ENCODE data around the gene IFNB1.

Gene IFNB1

DNA sequence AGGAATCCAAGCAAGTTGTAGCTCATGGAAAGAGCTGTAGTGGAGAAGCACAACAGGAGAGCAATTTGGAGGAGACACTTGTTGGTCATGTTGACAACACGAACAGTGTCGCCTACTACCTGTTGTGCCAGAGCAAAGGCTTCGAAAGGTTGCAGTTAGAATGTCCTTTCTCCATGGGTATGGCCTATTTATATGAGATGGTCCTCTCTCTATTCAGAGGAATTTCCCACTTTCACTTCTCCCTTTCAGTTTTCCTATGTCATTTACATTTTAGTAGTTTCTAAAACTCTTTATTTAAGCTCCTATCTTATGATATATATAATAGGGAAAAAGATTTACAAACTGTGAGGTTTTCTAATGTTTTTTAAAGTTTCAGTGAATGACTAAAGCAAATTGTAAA lies at the start of gene IFNB1:
IFNB1 (minus strand) TSS at position 162 of the 400 bp plus-strand sequence; CDS start at position 89, 73 bp downstream.
- Histone ChIP-seq H3K4me1 (ENCODE audit: control insufficient read depth, insufficient read depth, low read length) (no peaks in the 10 kb centered on the region), H3K9ac (ENCODE audit: low read depth, low read length) (no peak within 1 kb of the TSS), H3K4me3 (ENCODE audit: low read depth, low read length) (no peak within 1 kb of the TSS), H3K9me3 (ENCODE audit: control insufficient read depth, insufficient read depth, low read length) (no peaks in the 10 kb centered on the region), H3K27me3 (ENCODE audit: control insufficient read depth, insufficient read depth, low read length) (no peaks in the 10 kb centered on the region), H3K36me3 (ENCODE audit: control insufficient read depth, insufficient read depth, low read length) (no peaks in the 10 kb centered on the region)

DNA sequence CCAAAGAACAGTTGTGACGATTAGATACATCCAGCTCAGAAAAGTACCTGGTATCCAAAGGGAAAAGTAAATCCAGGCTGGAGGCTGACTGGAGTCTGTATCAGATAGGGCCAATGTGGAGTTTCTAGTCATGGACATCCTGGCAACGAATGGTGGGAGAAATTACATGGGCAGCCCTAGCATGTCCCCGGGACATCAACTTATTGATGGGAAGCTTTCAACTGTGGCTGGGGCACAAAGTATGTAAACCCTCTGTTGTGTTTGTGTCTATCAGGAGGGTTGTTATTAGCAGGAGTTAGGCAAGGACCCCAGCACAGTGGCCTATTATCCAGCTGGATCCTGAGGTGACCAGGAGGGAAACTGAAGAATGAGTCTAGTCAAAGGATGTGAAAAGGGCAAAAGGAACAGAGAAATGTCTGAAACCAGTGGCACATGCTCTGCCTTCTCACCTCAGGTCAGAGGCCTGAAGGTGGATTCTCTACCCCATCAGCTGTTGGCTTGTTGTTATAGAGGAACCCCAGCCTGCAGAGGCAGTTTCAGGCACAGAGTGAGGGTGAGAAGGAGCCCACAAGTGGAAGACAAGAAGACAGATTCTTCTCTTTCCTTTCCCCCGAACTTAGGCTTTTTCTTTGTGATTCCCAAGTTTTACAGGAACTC lies 44.0 kb upstream of the IFNB1 start:
- H3K4me3 ChIP-seq (ENCODE audit: low read depth, low read length): no peak overlapping the region
- no peaks in the 10 kb centered on the region for H3K9me3 ChIP-seq (ENCODE audit: control insufficient read depth, insufficient read depth, low read length)
- H3K9ac ChIP-seq (ENCODE audit: low read depth, low read length): no peak overlapping the region
- no peaks in the 10 kb centered on the region for H3K27me3 ChIP-seq (ENCODE audit: control insufficient read depth, insufficient read depth, low read length)
- no peaks in the 10 kb centered on the region for H3K4me1 ChIP-seq (ENCODE audit: control insufficient read depth, insufficient read depth, low read length)
- H3K36me3 ChIP-seq (ENCODE audit: control insufficient read depth, insufficient read depth, low read length): no peaks in the 10 kb centered on the region

DNA sequence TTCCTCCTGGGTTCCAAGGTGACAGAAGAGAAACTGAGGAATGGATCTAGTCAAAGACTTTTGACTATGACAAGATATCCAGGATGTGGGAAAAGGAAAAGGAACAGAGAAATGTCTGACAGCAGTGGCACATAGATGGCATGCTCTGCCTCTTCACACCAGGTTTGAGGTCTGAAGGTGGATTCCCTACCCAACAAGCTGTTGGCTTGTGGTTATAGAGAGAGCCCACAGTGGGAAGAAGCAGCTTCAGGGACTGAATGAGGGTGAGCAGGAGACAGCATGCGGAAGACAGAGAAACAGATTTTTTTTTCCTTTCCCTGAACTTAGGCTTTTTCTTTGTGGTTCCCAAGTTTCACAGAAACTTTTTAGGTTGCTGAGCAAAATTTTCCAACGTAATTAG lies 43.3 kb upstream of the IFNB1 start:
- H3K9me3 ChIP-seq (ENCODE audit: control insufficient read depth, insufficient read depth, low read length): no peaks in the 10 kb centered on the region
- H3K4me3 ChIP-seq (ENCODE audit: low read depth, low read length): no peak overlapping the region
- H3K27me3 ChIP-seq (ENCODE audit: control insufficient read depth, insufficient read depth, low read length): no peaks in the 10 kb centered on the region

DNA sequence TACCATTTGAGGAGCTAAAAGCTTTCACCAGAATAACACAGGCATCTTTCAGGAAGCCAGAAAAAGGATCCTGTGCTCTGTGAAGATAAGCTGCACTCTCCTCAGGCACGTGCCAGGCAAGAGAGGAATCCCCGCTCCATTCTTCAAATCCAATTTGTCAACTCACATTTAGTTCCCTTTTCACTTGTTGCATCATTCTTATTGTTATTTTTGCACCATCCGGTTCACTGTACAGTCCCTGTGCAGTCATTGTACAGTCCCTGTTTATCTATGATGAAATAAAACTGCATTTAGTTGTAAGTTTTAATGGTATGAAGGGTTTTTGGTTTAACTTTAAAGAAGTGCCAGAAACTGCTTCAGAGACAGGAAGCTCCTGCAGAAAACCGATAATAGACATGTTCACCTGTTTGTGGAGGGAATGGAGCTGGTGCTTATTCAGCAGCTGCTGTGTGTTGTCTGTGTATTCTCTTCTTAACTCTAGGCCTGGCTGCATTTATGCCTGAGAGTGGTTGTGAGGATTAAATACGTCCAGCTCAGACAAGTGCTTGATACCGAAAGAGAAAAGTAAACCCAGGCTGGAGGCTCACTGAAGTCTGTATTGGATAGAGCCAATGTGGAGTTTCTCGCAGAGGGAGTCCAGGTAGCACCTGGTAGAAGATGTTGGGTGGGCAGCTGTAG lies 41.5 kb upstream of the IFNB1 start:
- Histone ChIP-seq H3K4me3 (ENCODE audit: low read depth, low read length) (no peak overlapping the region), H3K27me3 (ENCODE audit: control insufficient read depth, insufficient read depth, low read length) (no peaks in the 10 kb centered on the region), H3K9ac (ENCODE audit: low read depth, low read length) (no peak overlapping the region), H3K36me3 (ENCODE audit: control insufficient read depth, insufficient read depth, low read length) (no peaks in the 10 kb centered on the region), H3K4me1 (ENCODE audit: control insufficient read depth, insufficient read depth, low read length) (no peaks in the 10 kb centered on the region), H3K9me3 (ENCODE audit: control insufficient read depth, insufficient read depth, low read length) (no peaks in the 10 kb centered on the region)

More for the DNA sequence above, 43.3 kb upstream of the IFNB1 start:
- no peaks in the 10 kb centered on the region for H3K4me1 ChIP-seq (ENCODE audit: control insufficient read depth, insufficient read depth, low read length)
- H3K9ac ChIP-seq (ENCODE audit: low read depth, low read length): no peak overlapping the region
- no peaks in the 10 kb centered on the region for H3K36me3 ChIP-seq (ENCODE audit: control insufficient read depth, insufficient read depth, low read length)

DNA sequence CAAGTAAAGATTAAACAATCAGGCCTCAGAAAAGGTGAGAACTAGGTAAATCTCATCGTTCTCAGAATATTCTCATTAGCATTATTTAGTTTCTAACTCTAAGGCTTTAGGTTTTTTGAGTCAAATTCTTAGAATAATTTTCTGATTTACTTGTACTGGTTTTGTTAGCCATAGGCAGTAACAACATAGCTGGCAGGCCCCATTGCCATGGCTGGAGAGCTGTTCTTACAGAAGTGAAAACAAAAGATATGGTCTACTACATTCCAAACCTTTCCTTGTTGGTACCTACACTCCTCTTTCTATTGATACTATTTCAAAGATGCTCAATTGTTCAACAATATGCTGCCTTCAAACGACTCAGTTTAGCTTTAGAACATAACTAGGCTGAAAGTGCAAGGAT lies 36.6 kb upstream of the IFNB1 start:
- H3K4me3 ChIP-seq (ENCODE audit: low read depth, low read length): no peak overlapping the region
- no peaks in the 10 kb centered on the region for H3K9me3 ChIP-seq (ENCODE audit: control insufficient read depth, insufficient read depth, low read length)
- no peaks in the 10 kb centered on the region for H3K36me3 ChIP-seq (ENCODE audit: control insufficient read depth, insufficient read depth, low read length)
- H3K27me3 ChIP-seq (ENCODE audit: control insufficient read depth, insufficient read depth, low read length): no peaks in the 10 kb centered on the region
- no peak overlapping the region for H3K9ac ChIP-seq (ENCODE audit: low read depth, low read length)
- no peaks in the 10 kb centered on the region for H3K4me1 ChIP-seq (ENCODE audit: control insufficient read depth, insufficient read depth, low read length)

DNA sequence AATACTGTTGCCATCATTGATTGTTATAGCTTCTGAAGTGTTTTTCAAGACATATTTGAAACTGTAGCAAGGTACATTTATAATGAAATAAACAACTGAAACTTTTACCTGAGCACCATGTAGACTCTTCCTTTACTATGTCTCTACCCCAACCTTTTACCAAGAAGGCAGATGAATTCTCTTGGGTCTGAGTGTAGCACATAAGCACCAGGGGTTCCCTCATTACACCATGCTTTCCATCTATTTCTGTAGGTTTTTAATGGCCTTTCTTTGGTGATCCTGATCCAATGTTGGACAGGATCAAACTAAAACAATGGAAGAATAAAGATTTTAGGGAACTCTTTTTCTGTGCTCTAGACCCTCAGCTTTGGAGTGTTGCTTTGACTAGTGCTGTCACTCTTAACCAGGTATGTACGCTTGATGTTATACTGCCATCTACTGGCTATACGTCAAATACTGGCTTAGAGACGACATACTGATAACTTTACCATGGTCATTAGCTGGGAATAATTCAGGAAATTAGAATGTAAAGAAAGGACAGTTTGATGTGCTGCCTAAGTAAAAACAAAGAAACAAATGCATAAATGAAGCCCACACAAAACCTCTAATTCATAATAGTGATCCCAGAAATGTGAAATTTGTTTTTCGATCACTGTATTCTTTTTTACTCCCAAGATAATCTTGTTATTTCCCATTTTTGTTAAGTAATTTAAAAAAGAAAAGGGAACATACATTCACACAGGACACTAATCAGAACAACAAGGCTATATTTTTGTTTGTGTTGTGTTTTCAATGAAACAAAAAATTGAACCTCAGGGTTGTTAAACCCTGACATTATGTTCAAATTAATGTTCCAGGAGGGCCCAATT lies 33.2 kb upstream of the IFNB1 start:
- Histone ChIP-seq H3K27me3 (ENCODE audit: control insufficient read depth, insufficient read depth, low read length) (no peaks in the 10 kb centered on the region), H3K9me3 (ENCODE audit: control insufficient read depth, insufficient read depth, low read length) (no peaks in the 10 kb centered on the region), H3K9ac (ENCODE audit: low read depth, low read length) (no peak overlapping the region), H3K4me1 (ENCODE audit: control insufficient read depth, insufficient read depth, low read length) (no peaks in the 10 kb centered on the region), H3K4me3 (ENCODE audit: low read depth, low read length) (no peak overlapping the region), H3K36me3 (ENCODE audit: control insufficient read depth, insufficient read depth, low read length) (no peaks in the 10 kb centered on the region)

DNA sequence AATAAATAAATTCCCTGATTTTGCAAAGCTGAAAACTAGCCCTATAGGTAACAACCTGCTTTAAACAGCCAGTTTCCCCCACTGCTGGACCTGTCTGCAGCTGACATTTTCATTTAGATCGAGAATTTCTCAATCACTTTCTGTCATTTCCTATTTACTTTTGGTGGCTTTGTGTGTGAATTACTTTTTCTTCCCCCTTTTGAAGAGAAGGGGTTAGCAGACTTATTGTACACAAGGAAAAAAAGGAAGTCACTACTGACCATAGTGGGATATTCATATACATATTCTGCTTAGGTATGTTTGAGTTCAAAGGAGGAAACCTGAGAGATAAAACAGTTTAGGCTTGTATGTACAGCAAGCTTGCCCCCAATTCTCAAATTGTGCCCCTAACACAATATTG lies 27.0 kb upstream of the IFNB1 start:
- H3K4me1 ChIP-seq (ENCODE audit: control insufficient read depth, insufficient read depth, low read length): no peaks in the 10 kb centered on the region
- H3K4me3 ChIP-seq (ENCODE audit: low read depth, low read length): no peak overlapping the region
- H3K36me3 ChIP-seq (ENCODE audit: control insufficient read depth, insufficient read depth, low read length): no peaks in the 10 kb centered on the region
- H3K9ac ChIP-seq (ENCODE audit: low read depth, low read length): no peak overlapping the region
- no peaks in the 10 kb centered on the region for H3K27me3 ChIP-seq (ENCODE audit: control insufficient read depth, insufficient read depth, low read length)
- H3K9me3 ChIP-seq (ENCODE audit: control insufficient read depth, insufficient read depth, low read length): no peaks in the 10 kb centered on the region

DNA sequence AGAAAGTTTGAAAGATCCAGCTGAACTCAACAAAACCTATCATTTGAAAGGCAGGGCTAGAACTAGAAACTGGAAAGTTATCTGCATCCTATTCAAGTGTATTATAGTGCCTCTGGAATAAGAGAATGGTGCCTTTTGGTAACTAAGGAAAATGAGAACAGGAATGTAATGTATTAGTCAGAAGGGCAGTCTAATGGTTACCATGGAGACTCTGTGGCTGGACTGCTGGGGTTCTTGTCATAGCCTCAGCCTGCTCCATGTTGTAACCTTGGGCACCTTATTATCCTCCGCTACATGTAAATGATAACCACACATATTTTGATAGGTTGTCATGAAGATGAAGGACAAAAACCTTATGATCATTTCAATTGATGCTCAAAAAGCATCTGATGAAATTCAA lies 24.6 kb upstream of the IFNB1 start:
- Histone ChIP-seq H3K4me1 (ENCODE audit: control insufficient read depth, insufficient read depth, low read length) (no peaks in the 10 kb centered on the region), H3K9ac (ENCODE audit: low read depth, low read length) (no peak overlapping the region), H3K4me3 (ENCODE audit: low read depth, low read length) (no peak overlapping the region), H3K9me3 (ENCODE audit: control insufficient read depth, insufficient read depth, low read length) (no peaks in the 10 kb centered on the region), H3K27me3 (ENCODE audit: control insufficient read depth, insufficient read depth, low read length) (no peaks in the 10 kb centered on the region), H3K36me3 (ENCODE audit: control insufficient read depth, insufficient read depth, low read length) (no peaks in the 10 kb centered on the region)

DNA sequence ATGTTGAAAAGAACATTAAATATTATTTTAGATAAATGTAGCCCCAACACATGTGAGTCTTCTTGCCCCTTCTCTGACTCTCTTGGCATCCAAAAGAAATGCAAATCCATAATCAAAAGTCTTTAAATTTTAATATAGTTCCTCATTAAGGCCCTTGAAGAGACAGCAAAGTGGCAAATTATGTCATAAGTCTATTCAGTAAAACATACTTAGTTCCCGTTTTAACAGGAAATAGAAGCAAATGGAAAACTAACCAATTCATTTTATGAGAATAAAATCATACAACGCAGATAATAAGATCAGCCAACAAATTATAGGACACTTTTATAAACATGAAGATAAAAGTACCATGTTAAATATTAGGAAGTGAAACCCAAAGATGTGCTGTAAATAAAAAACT lies 20.1 kb upstream of the IFNB1 start:
- no peaks in the 10 kb centered on the region for H3K9me3 ChIP-seq (ENCODE audit: control insufficient read depth, insufficient read depth, low read length)
- H3K27me3 ChIP-seq (ENCODE audit: control insufficient read depth, insufficient read depth, low read length): no peaks in the 10 kb centered on the region
- H3K9ac ChIP-seq (ENCODE audit: low read depth, low read length): no peak overlapping the region
- no peaks in the 10 kb centered on the region for H3K36me3 ChIP-seq (ENCODE audit: control insufficient read depth, insufficient read depth, low read length)
- H3K4me3 ChIP-seq (ENCODE audit: low read depth, low read length): no peak overlapping the region
- peaks cover 3% of the 10 kb centered on the region for H3K4me1 ChIP-seq (ENCODE audit: control insufficient read depth, insufficient read depth, low read length)

DNA sequence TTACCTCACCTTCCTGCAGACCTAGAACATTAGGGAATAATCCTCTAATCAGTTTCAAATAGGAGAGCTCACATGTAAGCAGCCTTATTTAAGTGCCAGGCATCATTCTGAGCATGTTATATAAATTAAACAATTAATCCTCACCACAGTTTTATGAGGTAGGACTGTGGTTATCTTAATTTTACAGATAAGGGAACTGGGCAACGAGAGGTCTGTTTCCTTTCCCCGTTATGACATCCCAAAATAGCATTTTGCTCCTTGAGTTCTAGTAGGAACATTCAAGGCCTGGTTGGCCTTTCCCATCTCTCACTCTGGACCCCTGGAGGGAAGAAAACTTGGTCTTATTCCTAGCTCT lies 19.1 kb upstream of the IFNB1 start:
- H3K27me3 ChIP-seq (ENCODE audit: control insufficient read depth, insufficient read depth, low read length): no peaks in the 10 kb centered on the region
- no peak overlapping the region for H3K9ac ChIP-seq (ENCODE audit: low read depth, low read length)
- peaks cover 3% of the 10 kb centered on the region for H3K4me1 ChIP-seq (ENCODE audit: control insufficient read depth, insufficient read depth, low read length)
- H3K9me3 ChIP-seq (ENCODE audit: control insufficient read depth, insufficient read depth, low read length): no peaks in the 10 kb centered on the region
- no peak overlapping the region for H3K4me3 ChIP-seq (ENCODE audit: low read depth, low read length)
- no peaks in the 10 kb centered on the region for H3K36me3 ChIP-seq (ENCODE audit: control insufficient read depth, insufficient read depth, low read length)

DNA sequence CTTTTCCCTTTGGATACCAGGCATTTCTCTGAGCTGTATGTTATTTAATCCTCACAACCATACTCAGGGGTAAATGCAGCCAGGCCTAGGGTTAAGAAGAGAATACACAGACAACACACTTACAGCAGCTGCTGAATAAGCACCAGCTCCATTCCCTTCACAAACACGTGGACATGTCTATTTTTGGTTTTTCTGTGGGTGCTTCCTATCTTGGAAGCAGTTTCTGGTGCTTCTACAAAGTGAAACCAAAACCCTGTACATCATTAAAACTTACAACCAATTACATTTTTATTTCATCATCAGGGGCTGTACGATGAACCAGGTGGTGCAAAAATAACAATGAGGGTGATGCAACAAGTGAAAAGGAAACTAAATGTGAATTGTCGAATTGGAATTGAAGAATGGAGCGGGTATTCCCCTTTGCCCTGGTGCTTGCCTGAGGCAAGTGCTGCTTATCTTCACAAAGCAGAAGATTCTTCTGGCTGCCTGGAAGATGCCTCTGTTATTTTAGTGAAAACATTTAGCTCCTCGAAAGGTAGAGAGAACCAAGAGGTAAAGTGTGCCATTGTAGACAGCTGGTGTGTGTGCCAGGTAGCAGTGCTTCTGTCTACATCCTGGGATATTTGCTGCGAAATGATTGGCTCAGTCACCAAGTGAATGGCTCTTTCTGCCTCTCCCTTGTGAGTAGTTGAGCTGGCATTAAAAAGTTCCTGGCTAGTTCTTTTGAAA lies 18.6 kb upstream of the IFNB1 start:
- H3K4me3 ChIP-seq (ENCODE audit: low read depth, low read length): no peak overlapping the region
- H3K4me1 ChIP-seq (ENCODE audit: control insufficient read depth, insufficient read depth, low read length): peaks cover 3% of the 10 kb centered on the region
- no peaks in the 10 kb centered on the region for H3K36me3 ChIP-seq (ENCODE audit: control insufficient read depth, insufficient read depth, low read length)
- no peak overlapping the region for H3K9ac ChIP-seq (ENCODE audit: low read depth, low read length)
- no peaks in the 10 kb centered on the region for H3K27me3 ChIP-seq (ENCODE audit: control insufficient read depth, insufficient read depth, low read length)
- H3K9me3 ChIP-seq (ENCODE audit: control insufficient read depth, insufficient read depth, low read length): no peaks in the 10 kb centered on the region

All from iPS-15b (cell line).